ENCODE data around the gene TBL3.

DNA sequence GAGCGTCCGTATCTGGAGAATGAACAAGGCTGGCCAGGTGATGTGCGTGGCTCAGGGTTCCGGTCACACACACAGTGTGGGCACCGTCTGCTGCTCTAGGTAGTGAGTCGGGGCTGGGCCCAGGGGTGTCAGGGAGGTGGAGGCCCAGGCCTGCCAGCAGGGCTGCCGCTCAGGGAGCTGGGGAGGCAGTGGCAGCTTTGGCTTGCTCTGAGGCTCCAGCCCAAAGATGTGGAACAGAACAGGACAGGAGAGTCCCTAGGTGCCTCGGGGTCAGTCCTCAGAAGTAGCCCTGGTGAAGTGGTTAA is 4.3 kb downstream of the TBL3 start:
- TF ChIP-seq, protein P1, sequence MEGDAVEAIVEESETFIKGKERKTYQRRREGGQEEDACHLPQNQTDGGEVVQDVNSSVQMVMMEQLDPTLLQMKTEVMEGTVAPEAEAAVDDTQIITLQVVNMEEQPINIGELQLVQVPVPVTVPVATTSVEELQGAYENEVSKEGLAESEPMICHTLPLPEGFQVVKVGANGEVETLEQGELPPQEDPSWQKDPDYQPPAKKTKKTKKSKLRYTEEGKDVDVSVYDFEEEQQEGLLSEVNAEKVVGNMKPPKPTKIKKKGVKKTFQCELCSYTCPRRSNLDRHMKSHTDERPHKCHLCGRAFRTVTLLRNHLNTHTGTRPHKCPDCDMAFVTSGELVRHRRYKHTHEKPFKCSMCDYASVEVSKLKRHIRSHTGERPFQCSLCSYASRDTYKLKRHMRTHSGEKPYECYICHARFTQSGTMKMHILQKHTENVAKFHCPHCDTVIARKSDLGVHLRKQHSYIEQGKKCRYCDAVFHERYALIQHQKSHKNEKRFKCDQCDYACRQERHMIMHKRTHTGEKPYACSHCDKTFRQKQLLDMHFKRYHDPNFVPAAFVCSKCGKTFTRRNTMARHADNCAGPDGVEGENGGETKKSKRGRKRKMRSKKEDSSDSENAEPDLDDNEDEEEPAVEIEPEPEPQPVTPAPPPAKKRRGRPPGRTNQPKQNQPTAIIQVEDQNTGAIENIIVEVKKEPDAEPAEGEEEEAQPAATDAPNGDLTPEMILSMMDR (IDR thresholded peaks at IDR 0.05): no peak
- TF ChIP-seq POLR2AphosphoS5 (IDR thresholded peaks at IDR 0.05; ENCODE audit: low read depth, low read length) (no peak), REST (IDR thresholded peaks at IDR 0.05; ENCODE audit: insufficient read depth in 1 of 2, low read depth in 2 of 2, low read length in 1 of 2) (no peak)
